CMK (cell line): ENCODE data around the gene ATL1.
"Not testable (repeated sequence)": the region's sequence is repeated elsewhere in the genome, so short reads cannot be mapped to it uniquely, and the experiment has no call there.

Experiments used
- DNase-seq: peaks from one replicate; pipeline ENCODE4 v3.0.0-alpha.2; 2010; ENCODE audit warnings: low read depth

The ATL1 gene

GRCh38 chr14:50534997-50535396, 24.9 kb upstream of the ATL1 start:
- no peak for DNase-seq

- DNase-seq = not testable (repeated sequence)
These were observed 21.9 kb upstream of the ATL1 start for GRCh38 chr14:50538034-50538433.

GRCh38 chr14:50539051-50539450, 20.9 kb upstream of the ATL1 start:
- DNase-seq = no peak

- DNase-seq = no peak
These were observed 18.8 kb upstream of the ATL1 start for GRCh38 chr14:50541159-50541567.

GRCh38 chr14:50542941-50543418, 17.0 kb upstream of the ATL1 start:
- no peak for DNase-seq

- no peak for DNase-seq
These were observed 15.0 kb upstream of the ATL1 start for GRCh38 chr14:50544911-50545310.

- no peak for DNase-seq
These were observed 14.3 kb upstream of the ATL1 start for GRCh38 chr14:50545618-50546017.

GRCh38 chr14:50550294-50550693, 9.7 kb upstream of the ATL1 start:
- no peak for DNase-seq

- no peak for DNase-seq
These were observed 8.1 kb upstream of the ATL1 start for GRCh38 chr14:50551877-50552276.

GRCh38 chr14:50552796-50553195, 7.1 kb upstream of the ATL1 start:
- DNase-seq = not testable (repeated sequence)

GRCh38 chr14:50560931-50561285, 963 bp downstream of the ATL1 start:
- no peak for DNase-seq

- DNase-seq = no peak
These were observed 2.9 kb downstream of the ATL1 start for GRCh38 chr14:50562841-50563240.

GRCh38 chr14:50569714-50570274, 9.8 kb downstream of the ATL1 start:
- no peak for DNase-seq

- no peak for DNase-seq
These were observed 13.9 kb downstream of the ATL1 start for GRCh38 chr14:50573862-50574261.

- no peak for DNase-seq
These were observed 15.8 kb downstream of the ATL1 start for GRCh38 chr14:50575769-50576168.

- DNase-seq = no peak
These were observed 18.0 kb downstream of the ATL1 start for GRCh38 chr14:50577982-50578381.

GRCh38 chr14:50578433-50578832, 18.5 kb downstream of the ATL1 start:
- DNase-seq = no peak

GRCh38 chr14:50590464-50590863, 30.5 kb downstream of the ATL1 start:
- no peak for DNase-seq

- no peak for DNase-seq
These were observed 34.8 kb downstream of the ATL1 start for GRCh38 chr14:50594577-50595316.

GRCh38 chr14:50598765-50599164, 38.8 kb downstream of the ATL1 start:
- DNase-seq = no peak

GRCh38 chr14:50599700-50600444, 39.9 kb downstream of the ATL1 start:
- no peak for DNase-seq

GRCh38 chr14:50600849-50601248, 40.9 kb downstream of the ATL1 start:
- DNase-seq = no peak

- DNase-seq = no peak
These were observed 41.4 kb downstream of the ATL1 start for GRCh38 chr14:50601394-50601793.
